Measurements from ENCODE around the gene PLA2G4D.
A peak's percentile ranks its signal among the peaks of the same experiment; 100 is the strongest.

DNA sequence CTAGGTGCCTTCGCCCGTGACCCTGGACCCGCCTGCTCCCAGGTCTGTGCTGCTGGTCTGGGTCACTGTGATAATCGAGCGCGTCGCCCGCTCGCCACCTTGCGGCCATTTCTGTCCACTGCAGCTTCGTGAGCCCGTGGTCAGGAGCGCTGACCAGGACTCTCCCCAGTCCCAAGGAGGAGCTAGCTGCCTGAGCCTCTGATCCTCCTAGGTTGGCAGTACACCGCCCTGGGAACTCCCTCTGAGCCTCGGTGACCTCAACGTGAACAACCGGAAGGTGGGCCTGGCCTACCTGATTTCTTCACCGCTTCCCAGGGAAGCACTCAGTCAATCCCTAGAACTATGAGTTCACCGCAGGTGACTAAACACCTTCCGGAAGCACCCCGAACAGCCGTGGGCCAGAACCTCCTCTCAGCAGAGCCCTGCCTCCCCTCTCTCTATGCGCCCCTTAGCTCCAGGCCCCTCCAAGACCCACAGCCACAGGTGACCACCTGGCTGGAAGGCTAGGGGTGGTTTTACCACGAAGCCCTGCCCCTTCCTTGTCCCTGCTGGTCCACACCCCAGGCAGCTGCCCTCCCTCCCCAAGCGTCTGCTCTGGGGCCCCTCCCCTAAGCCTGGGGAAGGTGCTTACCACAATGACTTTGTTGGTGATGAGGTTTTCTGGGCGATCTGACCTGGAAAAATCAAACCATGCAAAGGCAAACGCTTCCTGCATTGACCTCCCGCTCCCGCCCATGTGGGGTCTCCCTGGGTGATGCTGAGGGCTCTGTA, 9.7 kb downstream of the PLA2G4D start:
- TF ChIP-seq, protein P1, sequence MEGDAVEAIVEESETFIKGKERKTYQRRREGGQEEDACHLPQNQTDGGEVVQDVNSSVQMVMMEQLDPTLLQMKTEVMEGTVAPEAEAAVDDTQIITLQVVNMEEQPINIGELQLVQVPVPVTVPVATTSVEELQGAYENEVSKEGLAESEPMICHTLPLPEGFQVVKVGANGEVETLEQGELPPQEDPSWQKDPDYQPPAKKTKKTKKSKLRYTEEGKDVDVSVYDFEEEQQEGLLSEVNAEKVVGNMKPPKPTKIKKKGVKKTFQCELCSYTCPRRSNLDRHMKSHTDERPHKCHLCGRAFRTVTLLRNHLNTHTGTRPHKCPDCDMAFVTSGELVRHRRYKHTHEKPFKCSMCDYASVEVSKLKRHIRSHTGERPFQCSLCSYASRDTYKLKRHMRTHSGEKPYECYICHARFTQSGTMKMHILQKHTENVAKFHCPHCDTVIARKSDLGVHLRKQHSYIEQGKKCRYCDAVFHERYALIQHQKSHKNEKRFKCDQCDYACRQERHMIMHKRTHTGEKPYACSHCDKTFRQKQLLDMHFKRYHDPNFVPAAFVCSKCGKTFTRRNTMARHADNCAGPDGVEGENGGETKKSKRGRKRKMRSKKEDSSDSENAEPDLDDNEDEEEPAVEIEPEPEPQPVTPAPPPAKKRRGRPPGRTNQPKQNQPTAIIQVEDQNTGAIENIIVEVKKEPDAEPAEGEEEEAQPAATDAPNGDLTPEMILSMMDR (IDR thresholded peaks at IDR 0.05) = peak; percentile 47 to 89 (median 67)
- no peak for TF ChIP-seq POLR2A (IDR thresholded peaks at IDR 0.05)
